Glutamatergic neuron (in vitro differentiated cells): ENCODE measurements around the gene SIRPB1. TPM values are rescaled to one million over a fixed set of nuclear protein-coding genes. Genes with fewer than 3 reads are reported as not detected.
A peak's percentile ranks its signal among the peaks of the same experiment; 100 is the strongest.
"Not testable (repeated sequence)": the region's sequence is repeated elsewhere in the genome, so short reads cannot be mapped to it uniquely, and the experiment has no call there.

Experiments used
- DNase-seq: peaks from one replicate; pipeline ENCODE4 v3.0.0; 2022
- H3K27ac Mint-ChIP-seq: one replicate; pipeline ENCODE4 v1.8.0; 2020; ENCODE audit warnings: mild to moderate bottlenecking, mixed read lengths, inconsistent platforms; ENCODE audit not compliant: unreplicated experiment
- H3K27me3 Mint-ChIP-seq: one replicate; pipeline ENCODE4 v1.8.0; 2020; ENCODE audit warnings: mild to moderate bottlenecking, moderate library complexity, mixed read lengths, inconsistent platforms; ENCODE audit not compliant: unreplicated experiment
- H3K36me3 Mint-ChIP-seq: one replicate; pipeline ENCODE4 v1.8.0; 2020; ENCODE audit warnings: mild to moderate bottlenecking, mixed read lengths, inconsistent platforms; ENCODE audit not compliant: unreplicated experiment
- H3K4me1 Mint-ChIP-seq: one replicate; pipeline ENCODE4 v1.8.0; 2020; ENCODE audit warnings: mild to moderate bottlenecking, low read depth, mixed read lengths, inconsistent platforms; ENCODE audit not compliant: unreplicated experiment
- H3K4me3 Mint-ChIP-seq: one replicate; pipeline ENCODE4 v1.8.0; 2020; ENCODE audit warnings: mild to moderate bottlenecking, mixed read lengths, inconsistent platforms; ENCODE audit not compliant: unreplicated experiment
- H3K9me3 Mint-ChIP-seq: one replicate; pipeline ENCODE4 v1.8.0; 2020; ENCODE audit warnings: mild to moderate bottlenecking, moderate library complexity, mixed read lengths, inconsistent platforms; ENCODE audit not compliant: unreplicated experiment
- CTCF ChIP-seq: fragments of 200-600 bp; sonication (generic); IDR thresholded peaks from one replicate; pipeline ENCODE4 v1.5.0; 2021; ENCODE audit not compliant: partially characterized antibody, unreplicated experiment
- total RNA-seq: library from RNA; stranded (reverse); fragmentation: NEBNext Ultra II Directional; extraction: Animal tissue kit (Norgen Biotek cat#: 25700); gene quantifications from one replicate; pipeline ENCODE4 v1.2.1, GENCODE V29; 2021; ENCODE audit not compliant: unreplicated experiment

The SIRPB1 gene
- total RNA-seq, 1 donor from 2014 or later: not detected

GRCh38 chr20:1648101-1648500 is 28.3 kb upstream of the SIRPB1 start:
- no peak for DNase-seq
- Mint-ChIP-seq H3K4me1 (peaks cover 3% of the 10 kb centered on the region), H3K4me3 (no peak overlapping the region), H3K36me3 (no peaks in the 10 kb centered on the region), H3K27ac (no peak overlapping the region), H3K27me3 (peaks cover 2% of the 10 kb centered on the region), H3K9me3 (peaks cover 2% of the 10 kb centered on the region)
- TF ChIP-seq CTCF: no peak

GRCh38 chr20:1646975-1647431 is 27.2 kb upstream of the SIRPB1 start:
- no peak for DNase-seq
- H3K27ac Mint-ChIP-seq: no peak overlapping the region
- H3K4me3 Mint-ChIP-seq: no peak overlapping the region
- H3K9me3 Mint-ChIP-seq: peaks cover 2% of the 10 kb centered on the region
- no peak for TF ChIP-seq CTCF
- peaks cover 3% of the 10 kb centered on the region for H3K4me1 Mint-ChIP-seq
- no peaks in the 10 kb centered on the region for H3K36me3 Mint-ChIP-seq
- H3K27me3 Mint-ChIP-seq: peaks cover 2% of the 10 kb centered on the region

- H3K27me3 Mint-ChIP-seq: no peaks in the 10 kb centered on the region
- no peaks in the 10 kb centered on the region for H3K36me3 Mint-ChIP-seq
- peaks cover 3% of the 10 kb centered on the region for H3K4me1 Mint-ChIP-seq
- no peak overlapping the region for H3K4me3 Mint-ChIP-seq
- H3K9me3 Mint-ChIP-seq: no peaks in the 10 kb centered on the region
- no peak for TF ChIP-seq CTCF
- H3K27ac Mint-ChIP-seq: peak overlapping the region; percentile 20
- peak; percentile 45 for DNase-seq
Observed at GRCh38 chr20:1644101-1644962, 24.5 kb upstream of the SIRPB1 start.

GRCh38 chr20:1638643-1639042 is 18.8 kb upstream of the SIRPB1 start:
- DNase-seq, H3K36me3 Mint-ChIP-seq, H3K4me3 Mint-ChIP-seq, H3K9me3 Mint-ChIP-seq, H3K27ac Mint-ChIP-seq, H3K4me1 Mint-ChIP-seq, H3K27me3 Mint-ChIP-seq: not testable (repeated sequence)

DNA sequence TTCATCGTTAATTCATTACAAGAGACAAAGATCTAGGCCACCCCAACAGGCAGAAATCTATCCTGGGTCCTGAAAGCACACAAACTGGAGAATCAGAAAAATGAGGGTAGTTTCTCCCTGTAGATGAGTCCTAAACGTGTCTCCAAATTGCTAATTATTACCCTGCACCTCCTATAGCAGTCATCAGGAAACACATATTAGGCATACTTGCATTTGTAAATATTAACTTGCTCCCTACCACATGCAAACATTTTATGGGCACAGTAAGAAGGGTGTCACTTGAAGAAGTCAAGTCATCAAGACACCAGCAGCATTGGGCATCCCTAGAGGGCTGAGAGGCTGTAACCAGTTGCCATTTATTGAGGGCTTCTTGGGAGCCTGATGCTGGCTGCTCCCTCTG is 17.9 kb upstream of the SIRPB1 start:
- TF ChIP-seq CTCF: no peak
- DNase-seq: no peak
- Mint-ChIP-seq H3K36me3 (no peaks in the 10 kb centered on the region), H3K4me3 (no peak overlapping the region), H3K27ac (no peak overlapping the region), H3K9me3 (peaks cover 3% of the 10 kb centered on the region), H3K27me3 (peaks cover under 1% of the 10 kb centered on the region), H3K4me1 (no peaks in the 10 kb centered on the region)
